SK-N-DZ (cell line): ENCODE data around the gene HADH.
"Not testable (repeated sequence)": the region's sequence is repeated elsewhere in the genome, so short reads cannot be mapped to it uniquely, and the experiment has no call there.

Source experiments
- DNase-seq: peaks from one replicate; pipeline ENCODE4 v3.0.0-alpha.2; 2015; ENCODE audit warnings: low spot score

HADH gene

DNA sequence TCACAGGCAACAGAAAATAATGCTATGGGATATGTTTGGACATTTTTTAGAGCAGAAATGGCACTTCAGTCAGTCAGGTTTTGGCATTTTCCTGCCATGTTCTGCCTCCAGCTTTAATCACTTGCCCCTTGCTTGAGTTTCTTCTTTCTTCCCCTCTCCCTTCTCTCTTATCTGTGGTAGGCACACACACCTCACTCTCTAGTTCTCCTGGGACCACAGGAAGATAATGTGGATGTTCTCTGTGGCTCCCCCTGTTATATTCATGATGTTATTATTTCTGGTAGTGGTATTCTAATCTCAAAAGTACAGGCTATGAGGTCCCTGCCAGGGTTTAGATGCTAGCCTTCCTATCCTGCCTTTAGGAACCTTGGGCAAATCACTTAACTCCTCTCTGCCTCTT is 5.2 kb downstream of the HADH start:
- no peak for DNase-seq

- DNase-seq: no peak
Measured at GRCh38 chr4:107996949-107997788, 7.5 kb downstream of the HADH start.

GRCh38 chr4:107997794-107998193 is 8.1 kb downstream of the HADH start:
- DNase-seq: no peak

DNA sequence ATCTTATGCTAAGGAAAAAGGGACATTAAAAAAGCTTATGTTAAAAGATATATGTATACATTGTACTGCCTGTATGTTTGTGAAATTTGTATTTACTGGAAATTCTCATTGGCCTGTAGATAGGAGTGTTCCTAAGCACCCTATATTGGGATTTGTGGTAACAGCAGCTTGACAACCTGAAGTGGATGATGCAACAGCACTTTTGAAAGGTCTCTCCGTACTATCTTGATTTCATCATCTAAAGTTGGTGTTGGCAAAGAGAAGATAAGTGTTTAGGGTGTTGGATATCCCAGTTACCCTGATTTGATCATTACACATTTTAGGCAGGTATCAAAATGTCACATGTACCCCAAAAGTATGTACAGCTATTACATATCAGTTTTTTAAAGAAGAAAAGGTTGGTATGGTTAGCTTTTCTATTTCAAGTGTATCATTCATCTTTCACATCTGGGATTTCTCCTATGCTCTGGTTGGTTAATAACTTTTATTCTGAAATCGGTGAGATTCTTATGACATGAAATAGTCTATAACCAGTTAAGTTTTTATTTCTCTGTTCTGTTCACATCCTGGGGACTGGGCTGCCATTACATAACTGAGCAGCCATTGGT is 10.3 kb downstream of the HADH start:
- DNase-seq: no peak

DNA sequence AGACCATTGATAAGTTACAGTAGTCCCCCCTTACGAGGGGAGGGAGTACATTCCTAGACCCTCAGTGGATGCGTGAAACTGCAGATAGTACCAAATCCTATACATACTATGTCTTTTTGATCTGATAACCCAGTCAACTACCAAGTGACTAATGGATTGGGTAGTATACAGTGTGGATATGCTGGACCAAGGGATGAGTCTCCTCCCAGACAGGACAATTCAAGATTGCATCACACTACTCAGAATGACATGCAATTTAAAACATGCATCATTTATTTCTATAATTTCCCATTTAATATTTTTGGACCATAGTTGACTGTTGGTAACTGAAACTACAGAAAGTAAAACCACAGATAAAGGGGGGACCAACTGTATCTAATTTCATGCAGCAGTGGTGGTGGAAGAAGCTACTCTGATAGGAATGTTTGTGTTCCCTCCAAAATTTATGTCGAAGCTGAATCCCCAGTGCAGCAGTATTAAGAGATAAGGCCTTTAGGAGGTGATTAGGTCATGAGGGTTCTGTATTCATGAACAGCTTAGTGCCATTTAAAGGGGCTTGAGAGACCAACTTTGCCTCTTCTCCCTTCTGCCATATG is 11.9 kb downstream of the HADH start:
- DNase-seq: no peak

DNA sequence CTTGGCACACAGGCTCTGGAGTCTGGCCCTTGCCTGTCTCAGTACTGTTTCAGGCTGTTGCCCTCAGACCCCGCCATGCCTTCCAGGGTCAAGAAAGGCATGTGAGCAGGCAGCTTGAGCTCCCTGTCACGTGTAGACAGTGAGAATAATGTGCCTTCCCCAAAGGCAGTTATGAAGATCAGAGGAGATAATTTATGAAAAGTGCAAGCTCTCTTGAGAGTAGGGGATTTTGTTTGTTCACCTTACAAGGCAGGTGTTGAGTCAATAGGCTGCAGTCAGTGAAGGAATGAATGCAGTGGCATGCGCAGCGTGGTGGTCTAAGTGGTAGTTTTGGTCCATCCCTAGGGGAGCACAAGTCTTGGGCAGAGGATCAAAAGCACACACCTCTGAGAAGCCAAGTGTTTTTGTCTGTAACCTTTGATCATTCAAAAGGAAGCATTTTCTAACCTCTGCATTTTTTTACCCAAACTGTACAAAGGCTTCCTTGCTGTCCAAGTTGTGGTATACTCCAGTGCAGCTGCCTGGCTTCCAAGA is 14.4 kb downstream of the HADH start:
- DNase-seq: no peak

DNA sequence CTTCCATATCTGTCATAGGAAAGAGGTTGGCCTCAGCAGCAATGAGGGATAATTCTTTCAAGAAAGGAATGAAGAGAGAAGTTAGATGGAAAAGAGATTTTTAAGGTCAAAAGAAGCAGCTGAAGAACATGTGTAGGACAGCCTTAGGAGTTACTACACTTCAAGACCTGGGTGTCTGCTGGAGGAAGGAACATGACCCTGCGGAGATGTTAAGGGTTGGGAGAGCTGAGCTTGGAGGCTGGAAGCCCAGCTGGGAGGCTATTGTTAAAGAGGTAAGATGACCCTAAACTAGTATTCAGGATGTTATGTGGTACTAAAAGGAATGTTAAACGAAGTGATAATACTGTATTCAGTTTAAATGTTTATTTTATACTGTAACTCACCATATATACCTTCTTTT is 15.0 kb downstream of the HADH start:
- DNase-seq: no peak

- no peak for DNase-seq
Measured at GRCh38 chr4:108005807-108006206, 16.1 kb downstream of the HADH start.

DNA sequence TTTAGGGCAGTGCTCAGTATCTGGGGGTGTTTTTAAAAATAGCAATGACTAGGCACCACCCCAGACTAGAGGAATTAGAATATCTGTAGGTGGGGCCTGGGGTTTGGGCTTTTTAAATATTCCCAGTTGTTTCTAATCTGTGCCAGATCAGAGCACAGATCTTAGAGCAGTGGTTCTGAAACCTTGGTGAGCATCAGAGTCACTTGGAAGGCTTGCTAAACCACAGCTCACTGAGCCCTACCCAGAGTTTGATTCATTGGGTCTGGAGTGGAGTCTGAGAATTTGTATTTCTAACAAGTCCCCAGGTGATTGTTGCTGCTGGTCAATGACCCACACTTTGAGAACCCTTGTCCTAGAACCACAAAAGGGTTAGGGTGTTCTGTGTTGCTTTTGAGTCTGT is 16.7 kb downstream of the HADH start:
- no peak for DNase-seq

DNA sequence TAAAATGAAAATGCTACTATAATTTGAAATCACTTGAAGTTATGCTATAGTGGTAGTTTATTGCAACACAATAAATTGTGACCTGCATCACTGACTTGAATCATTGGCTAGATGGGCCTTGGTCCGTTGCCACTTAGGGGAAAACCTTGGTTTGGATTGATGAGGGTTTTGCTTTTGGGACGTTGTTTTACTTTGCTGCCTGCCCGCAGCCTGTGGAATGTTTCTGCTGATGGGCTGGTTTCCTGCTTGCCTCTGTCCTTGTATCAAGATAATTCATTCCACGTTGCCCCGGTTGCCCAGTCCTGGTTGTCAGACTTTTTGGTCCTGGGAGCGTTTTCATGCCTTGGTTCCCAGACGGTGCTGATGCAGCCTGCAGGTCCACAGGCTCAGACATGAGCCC is 18.3 kb downstream of the HADH start:
- no peak for DNase-seq

- no peak for DNase-seq
Measured at GRCh38 chr4:108008721-108009120, 19.0 kb downstream of the HADH start.

DNA sequence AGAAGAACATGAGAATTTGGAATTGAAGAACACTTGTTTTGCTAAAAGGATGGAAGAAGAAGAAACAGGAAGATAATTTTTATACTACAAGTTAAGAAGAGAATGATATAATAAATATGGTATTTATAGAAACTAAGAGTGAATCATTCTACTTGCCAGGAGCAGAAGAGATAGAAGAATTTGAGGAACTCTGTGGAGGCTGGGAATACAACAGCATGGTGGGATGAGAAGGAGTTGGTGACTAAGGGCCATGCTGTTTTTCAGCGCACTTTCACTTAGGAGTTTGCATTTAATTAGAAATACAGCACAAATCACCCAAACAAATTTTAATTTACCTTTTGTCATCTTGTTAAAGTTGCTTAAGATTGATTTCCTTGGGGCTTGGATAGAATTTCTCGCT is 20.5 kb downstream of the HADH start:
- DNase-seq: no peak

DNA sequence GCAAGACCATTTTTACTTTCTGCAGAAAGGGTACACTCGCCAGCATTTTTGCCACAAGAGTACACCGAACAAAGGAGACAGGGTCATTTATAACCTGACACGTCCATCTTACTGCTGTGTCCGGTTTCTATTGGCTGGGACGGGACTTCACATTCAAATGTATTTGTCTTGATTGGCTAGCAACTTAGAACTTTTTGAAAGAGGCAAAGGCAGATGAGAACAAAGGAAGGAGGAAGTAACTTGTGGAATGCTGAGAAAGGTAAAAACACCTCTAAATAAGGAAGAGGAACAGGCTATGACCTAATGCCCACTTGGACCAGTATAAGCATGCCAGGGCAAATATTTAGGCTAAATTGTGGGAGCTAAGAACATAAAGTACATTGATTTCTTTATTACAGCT is 22.7 kb downstream of the HADH start:
- not testable (repeated sequence) for DNase-seq

DNA sequence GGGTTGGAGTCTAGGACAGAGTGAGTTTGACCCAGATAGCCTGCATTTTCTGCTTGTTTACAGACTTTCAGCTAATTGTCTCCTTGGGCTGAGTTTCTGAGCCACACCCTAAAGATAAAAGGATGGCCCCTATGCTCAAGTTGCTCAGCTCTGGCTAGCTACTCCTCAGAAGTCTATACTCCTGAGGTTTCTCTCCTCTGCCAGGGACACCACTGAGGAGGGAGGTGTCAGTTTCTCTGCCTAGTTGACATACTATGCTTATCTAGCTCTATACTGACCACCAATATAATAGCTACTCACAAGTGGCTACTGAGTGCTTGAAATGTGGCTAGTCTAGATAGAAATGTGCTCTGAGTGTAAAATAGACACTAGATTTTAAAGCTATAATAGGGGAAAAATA is 23.6 kb downstream of the HADH start:
- DNase-seq: no peak

- no peak for DNase-seq
Measured at GRCh38 chr4:108013955-108014354, 24.3 kb downstream of the HADH start.

DNA sequence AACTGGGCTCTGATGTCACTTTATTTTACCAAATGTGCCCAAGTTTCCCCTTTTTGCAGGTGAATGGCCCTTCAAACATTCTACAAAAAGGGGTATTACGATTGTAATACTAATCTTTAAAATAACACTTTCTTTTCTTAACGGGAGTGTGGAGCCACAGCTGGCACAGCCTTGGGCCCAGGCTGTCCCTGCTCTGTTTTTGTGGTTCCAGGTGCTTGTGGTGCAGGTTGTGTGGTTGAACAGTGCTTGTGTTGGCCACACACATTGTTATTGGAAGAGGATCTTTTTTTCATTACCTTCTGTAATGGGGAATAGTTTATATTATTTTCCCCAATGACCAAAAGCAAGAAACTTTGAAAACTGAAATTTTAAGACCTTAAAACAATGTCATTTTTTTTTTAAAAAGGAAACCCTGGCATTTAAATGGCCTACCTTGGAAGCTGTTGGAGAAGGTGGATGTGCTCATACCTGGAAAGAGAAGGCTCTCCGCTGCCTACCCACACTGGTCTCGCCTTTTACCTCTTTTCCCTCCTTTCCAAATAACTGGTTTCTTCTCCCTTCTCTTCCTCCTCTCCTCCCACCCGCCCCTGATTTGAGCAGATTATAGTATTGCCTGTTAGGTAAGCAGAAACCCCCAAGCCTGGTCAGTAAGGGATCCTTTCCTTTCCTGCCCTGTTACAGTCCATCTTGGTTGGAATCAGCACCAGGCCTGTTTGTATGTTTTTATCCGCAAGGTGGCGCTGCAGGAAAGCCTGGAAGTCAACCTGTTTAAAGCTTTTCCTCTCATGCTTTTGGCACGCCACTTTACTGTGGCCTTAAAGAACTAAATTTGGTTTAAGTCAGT is 28.6 kb downstream of the HADH start:
- DNase-seq: peak; percentile 56

DNA sequence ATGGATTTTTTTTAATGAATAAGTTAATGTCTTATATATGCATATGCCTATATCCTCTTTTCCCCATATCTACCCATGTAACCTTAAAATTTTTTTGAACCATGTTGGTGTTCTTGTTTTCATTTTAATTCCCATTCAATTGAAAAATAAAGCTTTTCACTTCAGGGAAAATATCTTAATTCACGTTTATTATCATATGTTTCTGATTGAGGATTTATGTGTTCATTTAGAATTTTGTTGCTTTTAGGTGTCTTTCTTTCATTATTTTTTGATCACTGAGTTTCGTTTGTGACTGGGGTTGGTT is 29.1 kb downstream of the HADH start:
- no peak for DNase-seq

DNA sequence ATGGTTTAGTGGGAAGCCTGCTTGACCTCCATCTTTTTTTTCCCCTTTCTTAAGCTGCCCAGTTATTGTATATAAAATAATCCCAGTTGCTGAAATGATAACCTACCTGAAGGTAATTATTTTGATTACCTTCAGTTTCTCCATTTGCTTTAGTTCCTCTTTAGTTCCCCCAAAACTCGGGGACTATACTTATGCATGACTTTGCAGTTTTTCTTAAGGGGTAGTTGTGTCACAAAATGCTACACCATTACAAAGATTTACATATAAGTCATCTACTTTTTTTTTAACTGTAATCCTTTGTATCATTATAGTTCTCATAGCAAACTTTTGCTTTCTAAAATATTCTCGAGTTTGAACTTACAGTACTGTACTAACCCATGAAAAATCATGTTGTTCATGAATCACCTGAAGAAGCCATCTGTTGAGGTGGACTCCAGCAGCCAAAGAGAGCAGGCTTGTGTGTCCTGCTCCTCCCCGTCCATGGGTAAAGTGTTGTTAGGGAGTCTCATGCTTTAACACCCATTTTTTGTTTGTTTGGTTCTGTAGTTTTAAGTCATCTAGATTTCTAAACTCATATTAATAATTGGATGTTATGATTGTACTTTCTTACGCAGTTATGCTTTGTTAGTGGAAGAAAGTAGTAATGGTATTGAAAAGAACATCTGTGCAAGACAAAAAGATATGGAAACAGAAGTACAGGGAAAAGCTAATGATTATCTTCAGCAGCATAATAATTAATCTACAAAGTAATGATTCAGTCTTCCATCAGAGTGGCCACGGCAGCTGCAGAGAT is 34.6 kb downstream of the HADH start:
- no peak for DNase-seq

DNA sequence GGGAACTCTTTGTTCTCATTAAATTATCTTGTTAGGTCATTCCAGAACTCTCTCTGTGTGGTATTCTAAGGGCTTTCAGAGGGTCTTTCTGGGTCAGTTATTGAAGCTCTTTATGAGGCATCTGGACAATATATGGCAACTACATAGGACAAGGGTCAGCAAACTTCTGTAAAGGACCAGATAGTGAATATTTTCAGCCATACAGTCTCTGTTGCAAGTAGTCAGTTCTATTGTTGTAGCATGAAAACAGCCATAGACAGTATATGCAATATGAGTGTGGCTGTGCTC is 35.1 kb downstream of the HADH start:
- no peak for DNase-seq

GRCh38 chr4:108029016-108029720 is 39.5 kb downstream of the HADH start:
- no peak for DNase-seq

DNA sequence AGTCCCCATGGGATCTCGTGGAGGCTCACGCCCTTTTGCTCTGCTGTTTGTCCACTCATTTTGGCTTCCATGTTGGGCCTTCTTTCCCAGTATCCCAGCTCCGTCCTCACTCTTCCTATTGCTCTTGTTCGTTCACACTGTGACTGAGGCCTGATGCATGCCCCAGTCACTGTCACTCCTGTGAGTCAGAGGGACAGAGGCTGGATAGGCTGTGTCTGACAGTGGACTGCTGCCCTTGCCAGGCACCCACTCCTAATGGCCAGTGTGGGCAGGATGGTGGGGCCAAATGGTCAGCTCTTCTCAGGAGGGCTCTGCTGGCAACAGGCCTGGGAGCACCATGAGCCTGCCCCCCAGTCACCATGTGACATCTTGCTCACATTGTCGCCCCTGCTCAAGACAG is 40.0 kb downstream of the HADH start:
- no peak for DNase-seq
